A549 (cell line): ENCODE measurements around the gene TTC33. TPM values are rescaled to one million over a fixed set of nuclear protein-coding genes. Genes with fewer than 3 reads are reported as not detected.

Experiments
- ATAC-seq, 2 experiments: fragments of 200-7000 bp in 1 of 2; fragments of >200 bp in 1 of 2; cut with Nextera tagmentation in 1 of 2; cut with Tn5 transposase in 1 of 2; 3 replicates each; pipeline versions ENCODE4 v1.8.0 to v1.9.1; 2018 to 2020; ENCODE audit warnings: mild to moderate bottlenecking in 1 of 2, moderate library complexity in 1 of 2
- CTCF ChIA-PET: fragments of 300-600 bp; sonication (Branson Sonifier 250); formaldehyde crosslinking; extraction: SDS; loops from one replicate; lab custom pipeline; 2021; ENCODE audit warnings: antibody characterized with exemption, inconsistent platforms; lab: Yijun Ruan, JAX
- POLR2A ChIA-PET: fragments of 350-600 bp; formaldehyde crosslinking; extraction: SDS; loops from one replicate; lab custom pipeline; 2021; ENCODE audit warnings: antibody characterized with exemption, inconsistent platforms; lab: Yijun Ruan, JAX
- DNase-seq, 2 experiments: peaks; one replicate each; pipeline versions ENCODE4 v3.0.0 to v3.0.0-alpha.2; 2011 to 2016; ENCODE audit warnings: low read depth in 1 of 2, low spot score in 1 of 2
- FAIRE-seq: peaks from 2 replicates; lab custom pipeline; 2011; peaks lifted over from hg19 to GRCh38; lab: Jason Lieb, UNC
- H3K27ac ChIP-seq, 2 experiments: fragments of >200 bp; sonication (Bioruptor Twin); formaldehyde crosslinking; 3 replicates each; pipeline ENCODE4 v1.5.1; 2016 to 2017
- H3K4me1 ChIP-seq: fragments of >200 bp; sonication (Bioruptor Twin); formaldehyde crosslinking; 3 replicates; pipeline ENCODE4 v1.6.1; 2016
- H3K4me2 ChIP-seq: fragments of >200 bp; sonication (Bioruptor Twin); formaldehyde crosslinking; 3 replicates; pipeline ENCODE4 v1.6.1; 2016
- H3K4me3 ChIP-seq: fragments of >200 bp; sonication (Bioruptor Twin); formaldehyde crosslinking; 3 replicates; pipeline ENCODE4 v1.5.1; 2016
- H3K9me3 ChIP-seq: fragments of >200 bp; sonication (Bioruptor Twin); formaldehyde crosslinking; 3 replicates; pipeline ENCODE4 v1.6.1; 2016
- BCL3 ChIP-seq: fragments of >200 bp; sonication (Bioruptor Twin); formaldehyde crosslinking; IDR thresholded peaks from 3 replicates; pipeline ENCODE4 v1.6.1; 2016
- BHLHE40 ChIP-seq: IDR thresholded peaks from 2 replicates; pipeline ENCODE4 v1.6.1; 2012; ENCODE audit warnings: low read depth, low read length, inconsistent platforms
- CBX2 ChIP-seq: fragments of 200-600 bp; sonication (generic); IDR thresholded peaks from 2 replicates; pipeline ENCODE4 v1.6.1; 2016; ENCODE audit warnings: low read depth, mild to moderate bottlenecking, borderline replicate concordance
- CBX8 ChIP-seq: fragments of 200-600 bp; sonication (generic); IDR thresholded peaks from 2 replicates; pipeline ENCODE4 v1.6.1; 2016
- CEBPB ChIP-seq, 2 experiments: fragments of >200 bp in 1 of 2; sonication (Bioruptor Twin) in 1 of 2; formaldehyde crosslinking in 1 of 2; IDR thresholded peaks; 2 replicates each; pipeline ENCODE4 v1.6.1; 2012 to 2016
- CHD4 ChIP-seq: fragments of 200-600 bp; sonication (generic); IDR thresholded peaks from 2 replicates; pipeline ENCODE4 v1.6.1; 2016; ENCODE audit warnings: antibody characterized with exemption, mild to moderate bottlenecking, borderline replicate concordance
- EHF ChIP-seq: fragments of 250-450 bp; sonication (Bioruptor Pico); IDR thresholded peaks from 2 replicates; pipeline ENCODE4 v1.5.0; 2020; ENCODE audit warnings: mild to moderate bottlenecking
- EHMT2 ChIP-seq: fragments of 200-600 bp; sonication (generic); IDR thresholded peaks from 2 replicates; pipeline ENCODE4 v1.6.1; 2016; ENCODE audit warnings: antibody characterized with exemption, low read depth, mild to moderate bottlenecking, moderate library complexity
- FOSB ChIP-seq: fragments of 250-450 bp; sonication (Bioruptor Pico); IDR thresholded peaks from 2 replicates; pipeline ENCODE4 v1.5.0; 2020; ENCODE audit warnings: mild to moderate bottlenecking, moderate library complexity
- HES2 ChIP-seq: fragments of >200 bp; sonication (Bioruptor Twin); formaldehyde crosslinking; IDR thresholded peaks from 2 replicates; pipeline ENCODE4 v1.6.1; 2016
- HMGXB4 ChIP-seq: fragments of 250-450 bp; sonication (Bioruptor Pico); IDR thresholded peaks from 2 replicates; pipeline ENCODE4 v1.5.0; 2021; ENCODE audit warnings: mild to moderate bottlenecking, moderate library complexity, borderline replicate concordance
- HOXA7 ChIP-seq: fragments of 250-450 bp; sonication (Bioruptor Pico); IDR thresholded peaks from 2 replicates; pipeline ENCODE4 v1.5.0; 2020; ENCODE audit warnings: mild to moderate bottlenecking, moderate library complexity
- HOXB5 ChIP-seq: fragments of 250-450 bp; sonication (Bioruptor Pico); IDR thresholded peaks from 2 replicates; pipeline ENCODE4 v1.5.0; 2020; ENCODE audit warnings: mild to moderate bottlenecking, moderate library complexity
- KDM1A ChIP-seq: fragments of 200-600 bp; sonication (generic); IDR thresholded peaks from 2 replicates; pipeline ENCODE4 v1.6.1; 2016; ENCODE audit warnings: low read depth, mild to moderate bottlenecking
- KDM5A ChIP-seq: fragments of 200-600 bp; sonication (generic); IDR thresholded peaks from 2 replicates; pipeline ENCODE4 v1.6.1; 2016; ENCODE audit warnings: antibody characterized with exemption, mild to moderate bottlenecking
- MAZ ChIP-seq: fragments of 150-350 bp; IDR thresholded peaks from 2 replicates; pipeline ENCODE4 v1.6.1; 2014; ENCODE audit warnings: antibody characterized with exemption, low read depth, low read length, borderline replicate concordance
- MYC ChIP-seq: IDR thresholded peaks from 2 replicates; pipeline ENCODE4 v1.6.1; 2012; ENCODE audit warnings: mild to moderate bottlenecking, inconsistent platforms, low read length, improper control_type of control experiment, borderline replicate concordance
- NFE2L2 ChIP-seq: fragments of 150-350 bp; conservative IDR thresholded peaks from 2 replicates; pipeline ENCODE4 v1.6.1; 2014; ENCODE audit warnings: low read length
- NPAS2 ChIP-seq: fragments of 250-450 bp; sonication (Bioruptor Pico); IDR thresholded peaks from 2 replicates; pipeline ENCODE4 v1.8.0; 2022; ENCODE audit warnings: mild to moderate bottlenecking, moderate library complexity, borderline replicate concordance
- REST ChIP-seq: fragments of 200-600 bp; sonication (generic); IDR thresholded peaks from 2 replicates; pipeline ENCODE4 v1.6.1; 2016; ENCODE audit warnings: antibody characterized with exemption, mild to moderate bottlenecking, moderate library complexity
- RFX5 ChIP-seq: fragments of 450-650 bp; IDR thresholded peaks from 2 replicates; pipeline ENCODE4 v1.7.1; 2014; ENCODE audit warnings: antibody characterized with exemption, mild to moderate bottlenecking, moderate library complexity
- SMC3 ChIP-seq: fragments of >200 bp; sonication (Bioruptor Twin); formaldehyde crosslinking; IDR thresholded peaks from 3 replicates; pipeline ENCODE4 v1.6.1; 2018; ENCODE audit warnings: inconsistent platforms
- TFCP2L1 ChIP-seq: fragments of 250-450 bp; sonication (Bioruptor Pico); IDR thresholded peaks from 2 replicates; pipeline ENCODE4 v1.5.0; 2021; ENCODE audit warnings: mild to moderate bottlenecking
- USF2 ChIP-seq: fragments of 450-650 bp; IDR thresholded peaks from 2 replicates; pipeline ENCODE4 v1.6.1; 2014; ENCODE audit warnings: antibody characterized with exemption
- ZNF302 ChIP-seq: fragments of 250-450 bp; sonication (Bioruptor Pico); IDR thresholded peaks from 2 replicates; pipeline ENCODE4 v1.9.0; 2021; ENCODE audit warnings: inconsistent platforms, mild to moderate bottlenecking, moderate library complexity
- ZSCAN20 ChIP-seq: fragments of 250-450 bp; sonication (Bioruptor Pico); IDR thresholded peaks from 2 replicates; pipeline ENCODE4 v1.8.0; 2022; ENCODE audit warnings: mild to moderate bottlenecking, moderate library complexity
- WGBS: methylation state at CpG from one replicate; pipeline ENCODE4 v1.1.6; 2017; ENCODE audit errors: missing lambda C conversion rate; 5-methylcytosine and 5-hydroxymethylcytosine counted together
- polyA plus RNA-seq, 4 experiments: library from polyadenylated mRNA; depleted of rRNA in 3 of 4; stranded (reverse); fragments of >200 nt; fragmentation: RNase III in 1 of 4; extraction: RNeasy Plus Mini Kit Qiagen cat#74134 plus additional on column Dnase treatment in 1 of 4; gene quantifications; 2 replicates in 3 of 4; 3 replicates in 1 of 4; pipeline ENCODE4 v1.2.3, GENCODE V29; 2011 to 2017

TTC33 gene
- polyA plus RNA-seq, 2 of the 4 experiments (the other 2 are of a cell fraction), result 17.1 to 19.8 TPM

GRCh38 chr5:40557501-40557900 lies 198.3 kb downstream of the TTC33 start:
- CTCF ChIA-PET, result no interaction called here
- no peaks in the 10 kb centered on the region; the same call in 2 of the 3 replicates for H3K9me3 ChIP-seq
- H3K4me2 ChIP-seq, result no peak overlapping the region
- POLR2A ChIA-PET, result no interaction called here
- TF ChIP-seq BHLHE40, result no peak
- no peak for TF ChIP-seq BCL3
- no peak for TF ChIP-seq HMGXB4 (CRISPR knock-in tag)
- no peak for TF ChIP-seq HOXB5 (CRISPR knock-in tag)
- TF ChIP-seq SMC3, result no peak
- no peak for TF ChIP-seq CHD4
- TF ChIP-seq ZSCAN20 (CRISPR knock-in tag), result no peak
- no peak for TF ChIP-seq NFE2L2
- TF ChIP-seq CBX2, result no peak
- TF ChIP-seq MYC, result no peak
- no peak for TF ChIP-seq HES2
- TF ChIP-seq CBX8, result no peak
- H3K4me3 ChIP-seq, result no peak overlapping the region
- ATAC-seq (no peak), FAIRE-seq (no peak), DNase-seq (no peak)
- peaks cover 29% of the 10 kb centered on the region for H3K4me1 ChIP-seq
- 90% methylated on average over 1 of the region's 1 CpG for WGBS
- H3K27ac ChIP-seq, result peak overlapping the region; percentile 12 to 31; a peak in 2 of 6 replicates

- CTCF ChIA-PET, result no interaction called here
- Histone ChIP-seq H3K9me3 (no peaks in the 10 kb centered on the region; the same call in 2 of the 3 replicates), H3K4me3 (no peak overlapping the region), H3K4me1 (peaks cover 33% of the 10 kb centered on the region), H3K4me2 (no peak overlapping the region), H3K27ac (peak overlapping the region in 1 of 2 experiments; percentile 31; a peak in 1 of 6 replicates)
- no peak for ATAC-seq
- POLR2A ChIA-PET, result no interaction called here
- DNase-seq, result no peak
- TF ChIP-seq CHD4, result no peak
- TF ChIP-seq HES2, result no peak
- TF ChIP-seq HOXA7, result no peak
- no peak for TF ChIP-seq KDM1A
- TF ChIP-seq EHMT2, result no peak
- TF ChIP-seq FOSB (CRISPR knock-in tag), result no peak
- TF ChIP-seq NPAS2 (CRISPR knock-in tag), result no peak
- TF ChIP-seq KDM5A, result no peak
- no peak for TF ChIP-seq ZSCAN20 (CRISPR knock-in tag)
- TF ChIP-seq SMC3, result no peak
- TF ChIP-seq MAZ, result no peak
- TF ChIP-seq CEBPB (IDR thresholded peaks at IDR 0.05), result no peak
- TF ChIP-seq RFX5, result no peak
- TF ChIP-seq ZNF302 (CRISPR knock-in tag), result no peak
- no peak for TF ChIP-seq EHF
- no peak for TF ChIP-seq REST
- no peak for TF ChIP-seq USF2
- TF ChIP-seq TFCP2L1 (CRISPR knock-in tag), result no peak
- no peak for TF ChIP-seq MYC
- FAIRE-seq, result no peak
Measured at GRCh38 chr5:40556811-40557210, 198.9 kb downstream of the TTC33 start.
